Suprapubic skin (tissue), 4 donors: ENCODE data around the gene PNPLA1. TPM values are rescaled to one million over a fixed set of nuclear protein-coding genes. Genes with fewer than 3 reads are reported as not detected.

Experiments used
- DNase-seq, 2 donors: peaks; one replicate each; pipeline ENCODE4 v3.0.0-alpha.2; 2019; ENCODE audit warnings: low spot score in 2 of 2
- H3K27ac ChIP-seq: fragments of 200-600 bp; sonication (generic); one replicate; pipeline ENCODE4 v1.5.1; 2019
- H3K27me3 ChIP-seq: fragments of 200-600 bp; sonication (generic); one replicate; pipeline ENCODE4 v1.5.1; 2019
- H3K36me3 ChIP-seq: fragments of 200-600 bp; sonication (generic); one replicate; pipeline ENCODE4 v1.5.1; 2019
- H3K4me1 ChIP-seq: fragments of 200-600 bp; sonication (generic); one replicate; pipeline ENCODE4 v1.5.1; 2019
- H3K4me3 ChIP-seq: fragments of 200-600 bp; sonication (generic); one replicate; pipeline ENCODE4 v1.5.1; 2019; ENCODE audit warnings: mild to moderate bottlenecking
- H3K9me3 ChIP-seq: fragments of 200-600 bp; sonication (generic); one replicate; pipeline ENCODE4 v1.5.1; 2019
- EP300 ChIP-seq: sonication (generic); formaldehyde crosslinking; IDR thresholded peaks from one replicate; pipeline ENCODE4 v1.6.1; 2017; ENCODE audit warnings: antibody characterized with exemption
- POLR2A ChIP-seq, 2 donors: fragments of 450-650 bp; IDR thresholded peaks; one replicate each; pipeline ENCODE4 v1.6.1; 2017; ENCODE audit warnings: antibody characterized with exemption in 2 of 2, mild to moderate bottlenecking in 2 of 2, moderate library complexity in 2 of 2
- POLR2AphosphoS5 ChIP-seq, 3 donors: sonication (generic); formaldehyde crosslinking; IDR thresholded peaks; one replicate each; pipeline ENCODE4 v1.6.1; 2017; ENCODE audit warnings: antibody characterized with exemption in 3 of 3
- WGBS: methylation state at CpG from one replicate; pipeline ENCODE4 v1.1.5; 2018; 5-methylcytosine and 5-hydroxymethylcytosine counted together
- total RNA-seq, 4 donors: library from RNA; depleted of rRNA; stranded (reverse); fragments of >200 nt; gene quantifications; one replicate each; pipeline ENCODE4 v1.1.0, GENCODE V29; 2016
- TF ChIP-seq, protein P1 (sequence below), 2 donors: fragments of 200-600 bp in 1 of 2; fragments of 450-650 bp in 1 of 2; sonication (generic) in 1 of 2; IDR thresholded peaks; one replicate each; pipeline ENCODE4 v1.5.1; 2016 to 2019; ENCODE audit warnings: antibody characterized with exemption in 2 of 2, mild to moderate bottlenecking in 1 of 2, moderate library complexity in 1 of 2

The PNPLA1 gene
- total RNA-seq, 4 donors from 2014 or later, result 15.7 to 40.3 (median 32.9) TPM

DNA sequence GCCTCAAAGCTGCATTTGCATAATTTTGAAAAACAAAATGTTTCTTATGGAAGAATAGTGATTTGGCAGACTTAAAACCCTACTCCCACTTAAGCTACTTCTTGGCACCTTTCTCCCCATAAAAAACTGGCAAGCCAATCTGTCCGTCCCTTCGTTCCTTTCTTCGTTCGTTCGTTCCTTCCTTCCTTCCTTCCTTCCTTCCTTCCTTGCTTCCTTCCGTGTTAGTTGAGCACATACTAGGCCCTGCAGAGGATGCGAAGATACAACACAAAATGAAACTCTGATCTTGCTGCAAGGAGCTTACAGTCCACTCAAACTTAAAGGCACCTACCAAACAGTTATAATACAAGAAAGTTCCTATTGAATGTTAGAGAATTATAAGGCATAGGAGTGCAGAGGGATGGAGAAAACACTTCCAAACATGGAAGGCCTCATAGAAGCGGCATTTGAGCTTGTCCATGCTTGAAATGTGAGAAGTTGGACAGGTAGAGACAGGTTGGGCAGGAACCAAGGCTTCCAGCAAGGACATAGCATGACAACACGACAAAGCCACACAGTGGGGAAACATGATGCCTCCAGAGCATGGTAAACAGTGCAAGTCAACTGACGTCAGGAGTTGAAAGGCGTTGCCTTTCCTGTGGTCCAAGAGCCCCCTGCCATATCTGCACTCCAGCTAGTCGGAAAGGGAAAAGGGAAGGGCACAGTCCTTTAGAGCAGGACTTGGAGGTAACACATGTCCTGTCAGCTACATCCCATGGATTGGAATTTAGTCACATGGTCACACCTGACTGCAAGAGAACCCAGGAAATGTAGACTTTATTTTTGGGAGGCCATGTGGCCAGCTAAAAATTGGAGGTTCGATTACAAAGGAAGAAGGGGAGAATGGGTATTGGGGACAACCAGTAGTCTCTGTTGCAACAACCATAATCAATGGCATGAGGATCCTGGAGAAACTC is 7.0 kb downstream of the PNPLA1 start:
- DNase-seq, result no peak
- Histone ChIP-seq H3K4me1 (no peaks in the 10 kb centered on the region), H3K27ac (no peak overlapping the region), H3K27me3 (no peaks in the 10 kb centered on the region), H3K9me3 (no peaks in the 10 kb centered on the region), H3K4me3 (no peak overlapping the region), H3K36me3 (no peaks in the 10 kb centered on the region)
- 77% methylated on average over 13 of the region's 13 CpGs for WGBS
- TF ChIP-seq POLR2A (IDR thresholded peaks at IDR 0.05), result no peak
- TF ChIP-seq, protein P1, sequence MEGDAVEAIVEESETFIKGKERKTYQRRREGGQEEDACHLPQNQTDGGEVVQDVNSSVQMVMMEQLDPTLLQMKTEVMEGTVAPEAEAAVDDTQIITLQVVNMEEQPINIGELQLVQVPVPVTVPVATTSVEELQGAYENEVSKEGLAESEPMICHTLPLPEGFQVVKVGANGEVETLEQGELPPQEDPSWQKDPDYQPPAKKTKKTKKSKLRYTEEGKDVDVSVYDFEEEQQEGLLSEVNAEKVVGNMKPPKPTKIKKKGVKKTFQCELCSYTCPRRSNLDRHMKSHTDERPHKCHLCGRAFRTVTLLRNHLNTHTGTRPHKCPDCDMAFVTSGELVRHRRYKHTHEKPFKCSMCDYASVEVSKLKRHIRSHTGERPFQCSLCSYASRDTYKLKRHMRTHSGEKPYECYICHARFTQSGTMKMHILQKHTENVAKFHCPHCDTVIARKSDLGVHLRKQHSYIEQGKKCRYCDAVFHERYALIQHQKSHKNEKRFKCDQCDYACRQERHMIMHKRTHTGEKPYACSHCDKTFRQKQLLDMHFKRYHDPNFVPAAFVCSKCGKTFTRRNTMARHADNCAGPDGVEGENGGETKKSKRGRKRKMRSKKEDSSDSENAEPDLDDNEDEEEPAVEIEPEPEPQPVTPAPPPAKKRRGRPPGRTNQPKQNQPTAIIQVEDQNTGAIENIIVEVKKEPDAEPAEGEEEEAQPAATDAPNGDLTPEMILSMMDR (IDR thresholded peaks at IDR 0.05), result no peak
- no peak for TF ChIP-seq POLR2AphosphoS5 (IDR thresholded peaks at IDR 0.05)
- no peak for TF ChIP-seq EP300

DNA sequence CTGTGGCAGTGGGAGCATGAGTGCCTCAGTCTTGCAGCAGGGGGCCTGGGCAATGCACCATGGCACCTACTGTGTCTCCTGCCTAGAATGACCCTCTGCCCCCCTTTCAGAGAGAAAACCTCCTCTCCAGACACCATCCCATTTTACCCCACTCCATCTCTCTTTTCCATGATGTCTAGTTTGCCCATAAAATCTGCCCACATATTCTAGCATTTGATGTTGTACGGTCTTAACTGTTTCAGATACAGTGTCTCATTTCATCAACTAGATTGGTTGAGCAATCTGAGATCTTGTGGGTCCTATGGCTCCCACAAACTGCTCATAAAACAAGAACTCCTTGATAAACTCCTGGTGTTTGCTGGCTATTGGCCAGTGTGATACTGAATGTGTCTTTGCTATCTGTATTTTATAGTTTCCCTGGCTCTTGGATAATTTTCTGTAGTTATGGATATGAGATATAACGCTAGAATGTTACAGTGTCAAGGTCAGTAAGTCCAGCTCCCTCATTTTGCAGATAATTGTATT is 8.1 kb downstream of the PNPLA1 start:
- 81% methylated on average over 2 of the region's 2 CpGs for WGBS
- Histone ChIP-seq H3K27me3 (no peaks in the 10 kb centered on the region), H3K27ac (no peak overlapping the region), H3K4me3 (no peak overlapping the region), H3K36me3 (no peaks in the 10 kb centered on the region), H3K4me1 (no peaks in the 10 kb centered on the region), H3K9me3 (no peaks in the 10 kb centered on the region)
- TF ChIP-seq, protein P1 (IDR thresholded peaks at IDR 0.05), result no peak
- DNase-seq, result no peak

DNA sequence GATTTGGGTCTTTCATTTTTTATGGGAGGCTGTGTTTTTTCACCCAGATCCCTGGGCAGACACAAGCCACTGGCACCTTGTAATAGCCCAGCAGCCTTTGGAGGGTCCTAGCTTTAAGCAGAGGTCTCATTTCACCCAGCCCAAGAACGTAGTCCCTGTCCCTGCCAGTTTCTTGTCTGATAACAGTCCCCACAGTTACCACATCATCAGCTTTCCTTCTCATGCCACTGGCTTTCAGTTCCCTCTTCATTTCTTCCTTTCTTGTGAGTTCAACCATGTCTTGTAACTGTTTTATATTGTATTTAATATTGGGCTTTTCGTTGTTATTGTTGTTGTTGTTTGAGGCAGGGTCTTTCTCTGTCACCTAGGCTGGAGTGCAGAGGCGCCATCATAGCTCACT is 10.6 kb downstream of the PNPLA1 start:
- H3K27me3 ChIP-seq, result peaks cover 13% of the 10 kb centered on the region
- H3K27ac ChIP-seq, result no peak overlapping the region
- TF ChIP-seq POLR2AphosphoS5 (IDR thresholded peaks at IDR 0.05) (no peak), EP300 (no peak), POLR2A (IDR thresholded peaks at IDR 0.05) (no peak)
- TF ChIP-seq, protein P1 (IDR thresholded peaks at IDR 0.05), result no peak
- H3K9me3 ChIP-seq, result no peaks in the 10 kb centered on the region
- DNase-seq, result no peak
- H3K4me3 ChIP-seq, result no peak overlapping the region
- 69% methylated on average over 3 of the region's 3 CpGs for WGBS
- H3K36me3 ChIP-seq, result no peaks in the 10 kb centered on the region
- no peaks in the 10 kb centered on the region for H3K4me1 ChIP-seq

DNA sequence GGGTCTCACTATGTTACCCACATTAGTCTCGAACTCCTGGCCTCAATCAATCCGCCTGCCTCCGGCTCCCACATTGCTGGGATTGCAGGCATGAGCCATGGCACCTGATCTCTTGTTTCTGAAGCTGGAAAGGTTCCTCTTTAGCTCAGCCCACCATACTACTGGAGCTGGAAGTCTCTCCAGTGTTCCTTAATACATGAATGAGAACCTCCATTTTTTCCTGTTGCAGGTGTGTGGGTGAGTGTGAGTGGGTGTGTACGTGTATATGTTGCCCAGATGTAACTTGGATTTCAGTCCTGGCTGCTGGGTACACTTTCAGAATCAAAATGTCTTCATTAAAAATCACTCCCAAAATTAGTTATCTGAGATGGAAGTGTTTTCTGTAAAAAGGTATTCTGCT is 11.1 kb downstream of the PNPLA1 start:
- 79% methylated on average over 4 of the region's 4 CpGs for WGBS
- TF ChIP-seq EP300 (no peak), POLR2AphosphoS5 (IDR thresholded peaks at IDR 0.05) (no peak), POLR2A (IDR thresholded peaks at IDR 0.05) (no peak)
- TF ChIP-seq, protein P1 (IDR thresholded peaks at IDR 0.05), result no peak
- no peak overlapping the region for H3K27ac ChIP-seq

DNA sequence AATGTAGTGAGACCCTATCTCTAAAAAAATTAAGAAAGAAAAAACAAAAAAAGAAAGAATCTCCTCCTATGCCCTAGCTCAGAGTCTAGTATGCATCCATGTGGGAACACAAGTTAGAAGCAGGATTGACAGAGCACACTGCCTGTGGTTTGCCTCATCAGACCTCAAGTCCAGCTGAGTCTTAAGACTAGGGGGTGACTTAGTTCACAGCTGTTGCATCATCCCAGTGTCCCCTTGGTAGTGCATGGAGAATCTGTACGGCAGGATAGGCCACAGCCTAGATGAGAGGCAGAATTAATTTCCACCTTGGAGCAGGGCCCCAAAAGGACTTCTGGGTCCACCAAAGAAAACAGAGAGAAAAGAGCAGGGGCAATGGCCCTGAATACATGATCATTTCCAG is 13.7 kb downstream of the PNPLA1 start:
- Histone ChIP-seq H3K9me3 (no peaks in the 10 kb centered on the region), H3K4me1 (no peaks in the 10 kb centered on the region), H3K27ac (no peak overlapping the region), H3K27me3 (peaks cover 29% of the 10 kb centered on the region), H3K36me3 (no peaks in the 10 kb centered on the region), H3K4me3 (no peak overlapping the region)
- TF ChIP-seq POLR2AphosphoS5 (IDR thresholded peaks at IDR 0.05) (no peak), POLR2A (IDR thresholded peaks at IDR 0.05) (no peak), EP300 (no peak)
- TF ChIP-seq, protein P1 (IDR thresholded peaks at IDR 0.05), result no peak
- no peak for DNase-seq
- WGBS, result 82% methylated on average over 1 of the region's 1 CpG

More for the DNA sequence above, 11.1 kb downstream of the PNPLA1 start:
- Histone ChIP-seq H3K36me3 (no peaks in the 10 kb centered on the region), H3K9me3 (no peaks in the 10 kb centered on the region), H3K27me3 (peaks cover 18% of the 10 kb centered on the region), H3K4me3 (no peak overlapping the region), H3K4me1 (no peaks in the 10 kb centered on the region)
- no peak for DNase-seq
